ENCODE measurements around the gene VGLL1. TPM values are rescaled to one million over a fixed set of nuclear protein-coding genes. Genes with fewer than 3 reads are reported as not detected.

VGLL1 gene, protein sequence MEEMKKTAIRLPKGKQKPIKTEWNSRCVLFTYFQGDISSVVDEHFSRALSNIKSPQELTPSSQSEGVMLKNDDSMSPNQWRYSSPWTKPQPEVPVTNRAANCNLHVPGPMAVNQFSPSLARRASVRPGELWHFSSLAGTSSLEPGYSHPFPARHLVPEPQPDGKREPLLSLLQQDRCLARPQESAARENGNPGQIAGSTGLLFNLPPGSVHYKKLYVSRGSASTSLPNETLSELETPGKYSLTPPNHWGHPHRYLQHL
- polyA plus RNA-seq = not detected in 2 replicates
- not detected in 2 replicates for polyA minus RNA-seq

DNA sequence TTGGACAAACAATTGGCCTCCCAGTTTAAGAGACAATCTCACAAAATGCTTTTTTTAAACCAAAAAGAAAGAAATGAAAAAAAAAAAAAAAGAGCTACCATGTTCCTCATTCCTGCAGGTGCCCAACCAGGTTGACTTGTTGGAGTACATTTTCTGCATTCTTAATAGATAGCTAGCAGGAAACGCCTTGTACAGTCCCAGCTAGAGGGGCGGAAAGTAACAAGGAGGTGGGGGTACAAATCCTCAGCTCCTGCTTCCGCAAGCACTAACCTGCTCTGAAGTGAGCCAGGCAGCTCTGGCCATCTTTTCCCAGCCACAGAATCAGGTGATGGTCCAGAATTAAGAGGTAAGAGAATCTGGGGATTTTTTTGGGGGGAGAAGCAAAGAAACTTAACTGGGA, at the start of gene VGLL1:
Gene VGLL1, plus strand, starts transcription at position 265 of the 400 bp plus-strand sequence. CDS start 3,806 bp downstream, outside the sequence.
- Histone ChIP-seq H3F3A (ENCODE audit: insufficient read depth, low read length, poor library complexity, severe bottlenecking) (no peaks in the 10 kb centered on the region), H3K9ac (ENCODE audit: low read length) (no peak within 1 kb of the TSS), H3K27ac (ENCODE audit: low read length) (no peak within 1 kb of the TSS), H3K4me2 (ENCODE audit: low read length) (no peak within 1 kb of the TSS), H3K79me2 (replicated peaks; ENCODE audit: insufficient read depth, low read length) (no peaks in the 10 kb centered on the region), H3K9me3 (ENCODE audit: low read length) (no peaks in the 10 kb centered on the region), H3K27me3 (ENCODE audit: insufficient read depth, low read depth, low read length) (no peaks in the 10 kb centered on the region), H2AFZ (ENCODE audit: low read depth, low read length) (no peak within 1 kb of the TSS), H3K9me2 (ENCODE audit: insufficient read depth, low read length) (no peaks in the 10 kb centered on the region), H3K36me3 (ENCODE audit: insufficient read depth, low read length) (no peaks in the 10 kb centered on the region), H4K20me1 (ENCODE audit: insufficient read depth) (no peaks in the 10 kb centered on the region), H3K4me3 (ENCODE audit: low read length) (no peak within 1 kb of the TSS)
- TF ChIP-seq, protein P1, sequence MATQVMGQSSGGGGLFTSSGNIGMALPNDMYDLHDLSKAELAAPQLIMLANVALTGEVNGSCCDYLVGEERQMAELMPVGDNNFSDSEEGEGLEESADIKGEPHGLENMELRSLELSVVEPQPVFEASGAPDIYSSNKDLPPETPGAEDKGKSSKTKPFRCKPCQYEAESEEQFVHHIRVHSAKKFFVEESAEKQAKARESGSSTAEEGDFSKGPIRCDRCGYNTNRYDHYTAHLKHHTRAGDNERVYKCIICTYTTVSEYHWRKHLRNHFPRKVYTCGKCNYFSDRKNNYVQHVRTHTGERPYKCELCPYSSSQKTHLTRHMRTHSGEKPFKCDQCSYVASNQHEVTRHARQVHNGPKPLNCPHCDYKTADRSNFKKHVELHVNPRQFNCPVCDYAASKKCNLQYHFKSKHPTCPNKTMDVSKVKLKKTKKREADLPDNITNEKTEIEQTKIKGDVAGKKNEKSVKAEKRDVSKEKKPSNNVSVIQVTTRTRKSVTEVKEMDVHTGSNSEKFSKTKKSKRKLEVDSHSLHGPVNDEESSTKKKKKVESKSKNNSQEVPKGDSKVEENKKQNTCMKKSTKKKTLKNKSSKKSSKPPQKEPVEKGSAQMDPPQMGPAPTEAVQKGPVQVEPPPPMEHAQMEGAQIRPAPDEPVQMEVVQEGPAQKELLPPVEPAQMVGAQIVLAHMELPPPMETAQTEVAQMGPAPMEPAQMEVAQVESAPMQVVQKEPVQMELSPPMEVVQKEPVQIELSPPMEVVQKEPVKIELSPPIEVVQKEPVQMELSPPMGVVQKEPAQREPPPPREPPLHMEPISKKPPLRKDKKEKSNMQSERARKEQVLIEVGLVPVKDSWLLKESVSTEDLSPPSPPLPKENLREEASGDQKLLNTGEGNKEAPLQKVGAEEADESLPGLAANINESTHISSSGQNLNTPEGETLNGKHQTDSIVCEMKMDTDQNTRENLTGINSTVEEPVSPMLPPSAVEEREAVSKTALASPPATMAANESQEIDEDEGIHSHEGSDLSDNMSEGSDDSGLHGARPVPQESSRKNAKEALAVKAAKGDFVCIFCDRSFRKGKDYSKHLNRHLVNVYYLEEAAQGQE (IDR thresholded peaks at IDR 0.05; ENCODE audit: borderline replicate concordance) = no peak
- TF ChIP-seq POLR2AphosphoS5 (IDR thresholded peaks at IDR 0.05) (no peak), TAF1 (IDR thresholded peaks at IDR 0.05; ENCODE audit: low read depth) (no peak), SMC3 (conservative IDR thresholded peaks at IDR 0.05; ENCODE audit: poor library complexity) (no peak), MXI1 (conservative IDR thresholded peaks at IDR 0.05; ENCODE audit: poor library complexity, severe bottlenecking) (no peak), RAD21 (conservative IDR thresholded peaks at IDR 0.05) (no peak), EP300 (conservative IDR thresholded peaks at IDR 0.05; ENCODE audit: poor library complexity, severe bottlenecking) (no peak)

DNA sequence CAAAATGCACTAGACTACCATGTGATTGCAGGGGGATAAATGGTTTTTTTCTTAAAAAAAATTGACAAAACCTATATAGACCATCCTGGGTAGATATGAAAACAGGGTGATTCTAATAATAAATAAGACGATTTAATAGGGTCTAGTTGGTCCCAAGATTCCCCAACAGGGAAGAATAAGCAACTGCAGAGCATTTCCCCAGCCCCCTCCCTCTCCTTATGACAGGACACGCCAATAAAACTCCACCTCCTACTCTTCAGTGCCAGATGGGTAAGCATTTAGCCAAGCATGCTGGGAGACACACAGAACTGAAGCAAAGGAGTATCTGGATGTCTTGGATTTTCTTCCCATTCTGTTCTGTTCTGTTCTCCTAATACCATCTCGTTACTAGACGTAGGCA, 44.4 kb upstream of the VGLL1 start, which contains the start of gene BRS3:
Gene BRS3, plus strand, starts transcription at position 301 of the 400 bp plus-strand sequence. CDS start 168 bp downstream, outside the sequence.
- Histone ChIP-seq H2AFZ (ENCODE audit: low read depth, low read length) (no peak within 1 kb of the TSS), H3K27me3 (ENCODE audit: insufficient read depth, low read depth, low read length) (no peaks in the 10 kb centered on the region)

More for the DNA sequence above, 44.4 kb upstream of the VGLL1 start, which contains the start of gene BRS3:
- no peaks in the 10 kb centered on the region for H3K79me2 ChIP-seq (replicated peaks; ENCODE audit: insufficient read depth, low read length)
- no peak for TF ChIP-seq EZH2 (IDR thresholded peaks at IDR 0.05; ENCODE audit: borderline replicate concordance, insufficient read depth, low read length, poor library complexity, severe bottlenecking)
- TF ChIP-seq, protein P1 (IDR thresholded peaks at IDR 0.05; ENCODE audit: borderline replicate concordance) = no peak
- no peak for TF ChIP-seq EP300 (conservative IDR thresholded peaks at IDR 0.05; ENCODE audit: poor library complexity, severe bottlenecking)
- no peak for TF ChIP-seq POLR2AphosphoS5 (IDR thresholded peaks at IDR 0.05)
- TF ChIP-seq MXI1 (conservative IDR thresholded peaks at IDR 0.05; ENCODE audit: poor library complexity, severe bottlenecking) = no peak
- TF ChIP-seq, protein P2, sequence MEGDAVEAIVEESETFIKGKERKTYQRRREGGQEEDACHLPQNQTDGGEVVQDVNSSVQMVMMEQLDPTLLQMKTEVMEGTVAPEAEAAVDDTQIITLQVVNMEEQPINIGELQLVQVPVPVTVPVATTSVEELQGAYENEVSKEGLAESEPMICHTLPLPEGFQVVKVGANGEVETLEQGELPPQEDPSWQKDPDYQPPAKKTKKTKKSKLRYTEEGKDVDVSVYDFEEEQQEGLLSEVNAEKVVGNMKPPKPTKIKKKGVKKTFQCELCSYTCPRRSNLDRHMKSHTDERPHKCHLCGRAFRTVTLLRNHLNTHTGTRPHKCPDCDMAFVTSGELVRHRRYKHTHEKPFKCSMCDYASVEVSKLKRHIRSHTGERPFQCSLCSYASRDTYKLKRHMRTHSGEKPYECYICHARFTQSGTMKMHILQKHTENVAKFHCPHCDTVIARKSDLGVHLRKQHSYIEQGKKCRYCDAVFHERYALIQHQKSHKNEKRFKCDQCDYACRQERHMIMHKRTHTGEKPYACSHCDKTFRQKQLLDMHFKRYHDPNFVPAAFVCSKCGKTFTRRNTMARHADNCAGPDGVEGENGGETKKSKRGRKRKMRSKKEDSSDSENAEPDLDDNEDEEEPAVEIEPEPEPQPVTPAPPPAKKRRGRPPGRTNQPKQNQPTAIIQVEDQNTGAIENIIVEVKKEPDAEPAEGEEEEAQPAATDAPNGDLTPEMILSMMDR (IDR thresholded peaks at IDR 0.05; ENCODE audit: poor library complexity, severe bottlenecking) = no peak
- TF ChIP-seq TAF1 (IDR thresholded peaks at IDR 0.05; ENCODE audit: low read depth) = no peak
- TF ChIP-seq RAD21 (conservative IDR thresholded peaks at IDR 0.05) = no peak
- no peak for TF ChIP-seq SMC3 (conservative IDR thresholded peaks at IDR 0.05; ENCODE audit: poor library complexity)
- H3F3A ChIP-seq (ENCODE audit: insufficient read depth, low read length, poor library complexity, severe bottlenecking) = no peaks in the 10 kb centered on the region
- H3K9me2 ChIP-seq (ENCODE audit: insufficient read depth, low read length) = no peaks in the 10 kb centered on the region
- no peak within 1 kb of the TSS for H3K27ac ChIP-seq (ENCODE audit: low read length)
- H3K9ac ChIP-seq (ENCODE audit: low read length) = no peak within 1 kb of the TSS
- H3K9me3 ChIP-seq (ENCODE audit: low read length) = no peaks in the 10 kb centered on the region
- H3K36me3 ChIP-seq (ENCODE audit: insufficient read depth, low read length) = no peaks in the 10 kb centered on the region
- no peak within 1 kb of the TSS for H3K4me3 ChIP-seq (ENCODE audit: low read length)
- no peaks in the 10 kb centered on the region for H4K20me1 ChIP-seq (ENCODE audit: insufficient read depth)
- no peak within 1 kb of the TSS for H3K4me2 ChIP-seq (ENCODE audit: low read length)

Data from neural cell (in vitro differentiated cells).